Liver (tissue), 9 donors: ENCODE results near the gene KIRREL3. TPM values are rescaled to one million over a fixed set of nuclear protein-coding genes. Genes with fewer than 3 reads are reported as not detected.

Experiments
- DNase-seq: peaks from one replicate; pipeline ENCODE4 v3.0.0-alpha.2; 2017; ENCODE audit warnings: low spot score
- H3K27ac ChIP-seq, 2 donors: one replicate each; pipeline ENCODE4 v1.7.0; 2013; ENCODE audit warnings: inconsistent platforms in 2 of 2, low read length in 2 of 2, control low read depth in 1 of 2, low read depth in 1 of 2, mild to moderate bottlenecking in 1 of 2
- H3K27me3 ChIP-seq, 4 donors: one replicate each; pipeline versions ENCODE4 v1.6.1 to v1.7.0; 2013; ENCODE audit warnings: low read length in 3 of 4, inconsistent platforms in 1 of 4, mild to moderate bottlenecking in 1 of 4, moderate library complexity in 1 of 4; ENCODE audit not compliant: control insufficient read depth in 4 of 4, insufficient read depth in 4 of 4
- H3K36me3 ChIP-seq, 4 donors: one replicate each; pipeline versions ENCODE4 v1.6.1 to v1.7.0; 2013; ENCODE audit warnings: low read length in 3 of 4, mild to moderate bottlenecking in 3 of 4, low read depth in 1 of 4, moderate library complexity in 1 of 4; ENCODE audit not compliant: control insufficient read depth in 4 of 4, insufficient read depth in 3 of 4
- H3K4me1 ChIP-seq, 4 donors: one replicate each; pipeline versions ENCODE4 v1.6.1 to v1.7.0; 2013; ENCODE audit warnings: low read length in 3 of 4, mild to moderate bottlenecking in 3 of 4, moderate library complexity in 1 of 4; ENCODE audit not compliant: control insufficient read depth in 4 of 4, insufficient read depth in 4 of 4
- H3K4me3 ChIP-seq, 3 donors: one replicate each; pipeline versions ENCODE4 v1.6.1 to v1.7.0; 2013; ENCODE audit warnings: low read length in 3 of 3, control low read depth in 1 of 3, low read depth in 1 of 3, mild to moderate bottlenecking in 1 of 3
- H3K9ac ChIP-seq, 2 donors: one replicate each; pipeline ENCODE4 v1.7.0; 2013; ENCODE audit warnings: low read length in 2 of 2, mild to moderate bottlenecking in 2 of 2, moderate library complexity in 2 of 2, control low read depth in 1 of 2, low read depth in 1 of 2
- H3K9me3 ChIP-seq, 4 donors: one replicate each; pipeline versions ENCODE4 v1.6.1 to v1.7.0; 2013; ENCODE audit warnings: low read length in 3 of 4; ENCODE audit not compliant: control insufficient read depth in 4 of 4
- CTCF ChIP-seq: fragments of 150-350 bp; IDR thresholded peaks from 2 replicates; pipeline ENCODE4 v1.5.1; 2017; ENCODE audit warnings: improper control_type of control experiment, low read depth, low read length; ENCODE audit not compliant: missing input control
- EGR1 ChIP-seq, 2 donors: IDR thresholded peaks; 2 replicates each; pipeline ENCODE4 v1.6.1; 2016 to 2018; ENCODE audit warnings: antibody characterized with exemption in 2 of 2, low read depth in 2 of 2
- FOXA2 ChIP-seq: IDR thresholded peaks from 2 replicates; pipeline ENCODE4 v1.6.1; 2016; ENCODE audit warnings: antibody characterized with exemption
- HNF4A ChIP-seq, 2 donors: conservative IDR thresholded peaks; 2 replicates each; pipeline ENCODE4 v1.6.1; 2016; ENCODE audit warnings: antibody characterized with exemption in 2 of 2, mild to moderate bottlenecking in 2 of 2
- HNF4G ChIP-seq: IDR thresholded peaks from 2 replicates; pipeline ENCODE4 v1.6.1; 2016; ENCODE audit warnings: antibody characterized with exemption
- MAX ChIP-seq: IDR thresholded peaks from 2 replicates; pipeline ENCODE4 v1.6.1; 2016; ENCODE audit warnings: antibody characterized with exemption
- RAD21 ChIP-seq, 2 donors: IDR thresholded peaks; 2 replicates each; pipeline ENCODE4 v1.6.1; 2016; ENCODE audit warnings: antibody characterized with exemption in 2 of 2, mild to moderate bottlenecking in 2 of 2
- REST ChIP-seq: IDR thresholded peaks from 2 replicates; pipeline ENCODE4 v1.6.1; 2016; ENCODE audit warnings: antibody characterized with exemption, mild to moderate bottlenecking
- RXRA ChIP-seq, 2 donors: IDR thresholded peaks; 2 replicates each; pipeline ENCODE4 v1.6.1; 2017 to 2018; ENCODE audit warnings: antibody characterized with exemption in 2 of 2, mild to moderate bottlenecking in 1 of 2
- SP1 ChIP-seq: IDR thresholded peaks from 2 replicates; pipeline ENCODE4 v1.6.1; 2018; ENCODE audit warnings: antibody characterized with exemption, mild to moderate bottlenecking
- TAF1 ChIP-seq: conservative IDR thresholded peaks from 2 replicates; pipeline ENCODE4 v1.6.1; 2016; ENCODE audit warnings: antibody characterized with exemption, mild to moderate bottlenecking
- YY1 ChIP-seq: IDR thresholded peaks from 2 replicates; pipeline ENCODE4 v1.6.1; 2016; ENCODE audit warnings: antibody characterized with exemption, mild to moderate bottlenecking
- ZBTB33 ChIP-seq: IDR thresholded peaks from 2 replicates; pipeline ENCODE4 v1.6.1; 2016; ENCODE audit warnings: antibody characterized with exemption
- WGBS: extraction: QIAGEN DNeasy Blood & Tissue Kit; methylation state at CpG from one replicate; pipeline ENCODE4 v1.1.7; 2013; 5-methylcytosine and 5-hydroxymethylcytosine counted together
- polyA plus RNA-seq, 2 donors: library from polyadenylated mRNA; stranded (reverse) in 1 of 2; unstranded in 1 of 2; fragments of 200-250 nt in 1 of 2; fragments of >200 nt in 1 of 2; fragmentation: Nextera tagmentation in 1 of 2; extraction: Ambion mirVana in 1 of 2; gene quantifications; one replicate each; pipeline versions ENCODE4 v1.2.1 to v1.2.3, GENCODE V29; 2013 to 2015
- total RNA-seq, 2 donors: library from RNA; depleted of rRNA; stranded (reverse); fragments of >200 nt; gene quantifications; one replicate each; pipeline ENCODE4 v1.2.3, GENCODE V29; 2014
- donor health status: healthy.
- donor health status: healthy.
- donor health status: healthy.
- donor health status: healthy.
- donor health status: healthy.

Gene KIRREL3
- total and polyA plus RNA-seq, 4 donors: 0.03 to 0.29 (median 0.08) TPM; not detected in 1

- TF ChIP-seq RAD21 (IDR thresholded peaks at IDR 0.05) (no peak), ZBTB33 (no peak), CTCF (no peak), RXRA (IDR thresholded peaks at IDR 0.05) (no peak), SP1 (no peak), YY1 (no peak), TAF1 (no peak), MAX (no peak)
- Histone ChIP-seq H3K9ac (no peak overlapping the region), H3K4me1 (no peaks in the 10 kb centered on the region), H3K9me3 (no peaks in the 10 kb centered on the region), H3K4me3 (no peak overlapping the region), H3K27me3 (no peaks in the 10 kb centered on the region), H3K36me3 (peaks cover 0 to 31% (median 10%) of the 10 kb centered on the region in 4 donors), H3K27ac (no peak overlapping the region)
- WGBS: 92% methylated on average over 3 of the region's 3 CpGs
- no peak for DNase-seq
Measured at GRCh38 chr11:126405374-126405773, 595.2 kb downstream of the KIRREL3 start.

- no peak for TF ChIP-seq REST
- TF ChIP-seq HNF4A (conservative IDR thresholded peaks at IDR 0.05): no peak
- H3K4me3 ChIP-seq: no peak overlapping the region
- no peak overlapping the region for H3K27ac ChIP-seq
- no peaks in the 10 kb centered on the region for H3K9me3 ChIP-seq
- DNase-seq: no peak
- H3K9ac ChIP-seq: no peak overlapping the region
- H3K4me1 ChIP-seq: no peaks in the 10 kb centered on the region
- WGBS: 97% methylated on average over 5 of the region's 5 CpGs
- H3K36me3 ChIP-seq: peaks cover 0 to 25% (median 10%) of the 10 kb centered on the region in 4 donors
- no peaks in the 10 kb centered on the region for H3K27me3 ChIP-seq
Measured at GRCh38 chr11:126404367-126404766, 596.2 kb downstream of the KIRREL3 start.

- no peak for TF ChIP-seq FOXA2
- TF ChIP-seq MAX: no peak
- no peak for TF ChIP-seq HNF4G
- no peak for TF ChIP-seq EGR1 (IDR thresholded peaks at IDR 0.05; ENCODE audit: low read depth in 2 of 2)
- 94% methylated on average over 8 of the region's 8 CpGs for WGBS
- H3K9me3 ChIP-seq: no peaks in the 10 kb centered on the region
- H3K27ac ChIP-seq: no peak overlapping the region
- no peak overlapping the region for H3K9ac ChIP-seq
- no peak for DNase-seq
- no peaks in the 10 kb centered on the region for H3K27me3 ChIP-seq
- H3K36me3 ChIP-seq: peaks cover 0 to 19% (median 10%) of the 10 kb centered on the region in 4 donors
- H3K4me3 ChIP-seq: no peak overlapping the region
- H3K4me1 ChIP-seq: no peaks in the 10 kb centered on the region
Measured at GRCh38 chr11:126403658-126404057, 596.9 kb downstream of the KIRREL3 start.
